HG02981 (cell line): ENCODE results near the gene PLCH1.

Experiments used
- ATAC-seq: cut with Tn5 transposase; IDR thresholded peaks from one replicate; pipeline ENCODE4 v1.9.1; 2021; ENCODE audit warnings: mild to moderate bottlenecking, moderate library complexity; ENCODE audit not compliant: unreplicated experiment

Gene PLCH1

DNA sequence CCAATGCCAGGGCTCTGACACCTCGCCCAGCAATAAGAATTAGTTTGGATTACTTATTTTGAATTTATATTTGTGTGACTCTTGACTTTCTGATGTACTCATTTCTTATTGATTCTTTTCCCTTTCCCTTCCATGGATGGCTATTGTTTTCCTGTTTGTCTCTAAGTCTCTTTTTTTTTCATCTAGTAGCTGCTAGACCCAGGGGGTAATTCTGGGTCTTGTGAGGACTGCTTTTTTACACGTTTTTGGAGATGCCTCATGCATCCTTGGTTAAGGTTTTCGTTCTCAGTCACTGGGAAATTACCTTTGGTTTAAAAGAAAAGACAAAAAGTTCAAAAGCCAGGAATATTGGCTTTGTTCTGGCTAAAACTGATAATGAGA, 381.2 kb downstream of the PLCH1 start:
- no peak for ATAC-seq

GRCh38 chr3:155362808-155363689, 381.8 kb downstream of the PLCH1 start:
- ATAC-seq: no peak

DNA sequence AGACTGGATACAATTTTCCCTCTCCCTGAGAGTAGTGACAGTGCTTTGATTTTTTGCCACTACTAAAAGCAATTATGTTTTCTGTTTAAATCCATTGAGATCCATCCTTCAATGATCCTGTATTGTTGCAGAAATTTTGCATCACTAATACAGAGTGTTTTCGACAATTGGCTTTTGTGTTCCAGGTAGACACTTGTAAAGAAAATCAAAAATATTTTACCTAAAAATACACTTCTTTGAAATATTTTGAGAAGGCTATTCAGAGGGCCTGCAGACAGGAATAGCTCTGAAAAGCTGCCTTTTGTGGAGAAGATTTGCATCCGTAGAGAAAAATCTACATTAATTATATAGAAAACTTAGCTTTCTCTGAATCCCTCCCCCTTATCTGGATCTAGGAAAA, 384.6 kb downstream of the PLCH1 start:
- no peak for ATAC-seq

GRCh38 chr3:155356594-155357370, 388.1 kb downstream of the PLCH1 start:
- no peak for ATAC-seq

GRCh38 chr3:155354658-155355057, 390.2 kb downstream of the PLCH1 start:
- ATAC-seq: no peak

- no peak for ATAC-seq
These were observed 391.9 kb downstream of the PLCH1 start for GRCh38 chr3:155352900-155353490.

DNA sequence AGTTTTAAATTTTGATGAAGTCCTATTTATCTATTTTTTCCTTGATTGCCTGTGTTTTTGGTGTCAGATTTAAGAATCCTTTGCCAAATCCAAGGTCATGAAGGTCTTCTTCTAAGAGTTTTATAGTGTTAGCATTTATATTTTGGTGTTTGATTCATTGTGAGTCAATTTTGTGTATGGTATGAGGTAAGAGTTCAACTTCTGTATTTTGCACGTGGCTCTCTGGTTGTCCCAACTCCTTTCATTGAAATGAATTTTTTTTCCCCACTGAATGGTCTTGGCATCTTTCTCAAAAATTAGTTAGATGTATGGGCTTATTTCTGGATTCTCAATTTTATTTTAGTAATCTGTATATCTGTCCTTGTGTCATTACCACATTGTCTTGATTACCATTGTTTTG, 394.3 kb downstream of the PLCH1 start:
- no peak for ATAC-seq

DNA sequence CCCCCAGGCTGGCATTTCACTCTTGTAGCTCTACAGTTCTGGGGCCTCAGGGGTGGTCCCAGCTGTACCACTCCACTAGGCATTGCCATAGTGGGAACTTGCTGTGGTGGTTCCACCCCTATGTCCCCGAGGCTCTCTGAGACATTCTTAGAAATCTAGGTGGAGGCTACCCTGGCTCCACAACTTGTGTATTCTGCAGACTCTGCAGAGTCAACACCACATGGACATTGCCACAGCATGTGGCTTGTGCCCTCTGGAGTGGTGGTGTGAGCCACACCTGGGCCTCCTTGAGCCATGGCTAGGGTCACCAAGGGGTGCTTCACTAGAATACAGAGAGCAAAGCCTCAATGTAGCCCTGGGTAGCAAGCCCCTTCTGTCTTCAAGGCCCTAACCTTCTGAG, 397.0 kb downstream of the PLCH1 start:
- no peak for ATAC-seq

DNA sequence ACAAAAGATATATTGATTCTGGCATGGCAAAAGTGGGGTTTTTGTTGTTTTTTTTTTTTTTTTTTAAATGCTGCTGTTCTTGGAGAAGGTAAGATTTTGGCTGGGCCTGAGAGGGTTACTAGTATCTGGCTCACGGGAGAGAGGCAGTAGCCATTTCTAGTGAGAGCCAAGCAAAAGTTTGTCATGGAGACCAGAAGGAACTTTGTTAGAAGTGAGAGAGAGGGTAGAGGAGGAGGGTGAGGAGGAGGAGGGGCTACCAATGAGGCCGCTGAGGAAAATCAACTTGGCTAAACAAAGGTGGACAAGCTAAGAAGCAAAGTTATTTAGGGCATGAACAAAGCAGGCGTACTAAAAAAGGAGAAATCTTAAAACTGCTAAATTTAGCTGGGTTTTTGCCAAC, 402.5 kb downstream of the PLCH1 start:
- ATAC-seq: no peak

- no peak for ATAC-seq
These were observed 405.8 kb downstream of the PLCH1 start for GRCh38 chr3:155339052-155339451.

- peak; percentile 44 for ATAC-seq
These were observed 409.0 kb downstream of the PLCH1 start for GRCh38 chr3:155335724-155336354.

- ATAC-seq: peak; percentile 93
These were observed 409.8 kb downstream of the PLCH1 start for GRCh38 chr3:155334914-155335723.

DNA sequence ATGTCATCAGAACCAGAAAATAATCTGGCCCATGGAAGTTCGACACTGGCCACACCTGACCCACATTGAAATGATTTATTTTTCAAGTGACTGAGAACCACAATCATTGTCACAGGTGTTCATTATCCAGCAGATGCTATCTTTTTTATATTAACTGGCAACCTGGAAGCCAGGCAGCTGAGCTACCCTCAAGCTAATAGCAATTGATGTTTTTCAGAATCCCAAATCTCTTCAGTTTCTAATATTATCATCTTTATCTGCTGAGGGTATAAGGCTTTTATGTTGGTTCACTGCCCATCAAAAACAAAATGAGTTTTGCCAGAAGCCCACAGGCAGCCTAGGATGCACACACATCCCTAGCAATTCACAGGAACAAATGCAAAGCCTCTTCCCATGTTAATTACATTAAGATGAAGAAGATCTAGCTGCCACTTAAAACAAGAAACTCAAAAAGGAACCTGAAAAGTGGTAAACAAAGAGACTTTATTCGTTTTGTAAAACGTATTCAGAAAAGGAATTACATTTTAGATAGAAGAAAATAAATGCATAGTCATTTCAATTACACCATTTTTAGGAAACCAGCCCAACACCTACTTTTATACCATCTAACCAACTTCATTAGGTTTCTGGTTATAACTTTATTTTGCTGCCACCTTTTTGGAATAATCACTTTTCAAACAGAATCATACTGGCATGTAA, 410.5 kb downstream of the PLCH1 start:
- no peak for ATAC-seq

DNA sequence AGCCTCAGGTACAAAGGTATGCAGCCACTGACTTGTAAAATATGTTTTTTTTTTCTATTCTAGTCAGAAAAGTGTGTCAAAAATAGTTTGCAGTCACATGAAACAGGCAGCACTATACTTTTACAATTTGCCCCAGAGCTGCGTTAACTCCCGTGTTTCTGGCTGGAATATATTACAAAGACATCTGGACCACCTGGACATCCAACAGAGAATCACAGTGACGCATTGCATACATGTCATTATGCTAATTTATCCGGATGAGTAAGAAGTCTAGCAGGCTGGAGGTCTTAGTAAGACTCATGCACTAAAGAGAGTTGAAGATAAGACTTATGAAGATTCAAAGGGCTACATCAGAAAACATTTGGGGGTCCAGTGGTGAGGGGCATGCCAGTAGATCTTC, 412.2 kb downstream of the PLCH1 start:
- no peak for ATAC-seq

- ATAC-seq: no peak
These were observed 413.8 kb downstream of the PLCH1 start for GRCh38 chr3:155331078-155331477.

DNA sequence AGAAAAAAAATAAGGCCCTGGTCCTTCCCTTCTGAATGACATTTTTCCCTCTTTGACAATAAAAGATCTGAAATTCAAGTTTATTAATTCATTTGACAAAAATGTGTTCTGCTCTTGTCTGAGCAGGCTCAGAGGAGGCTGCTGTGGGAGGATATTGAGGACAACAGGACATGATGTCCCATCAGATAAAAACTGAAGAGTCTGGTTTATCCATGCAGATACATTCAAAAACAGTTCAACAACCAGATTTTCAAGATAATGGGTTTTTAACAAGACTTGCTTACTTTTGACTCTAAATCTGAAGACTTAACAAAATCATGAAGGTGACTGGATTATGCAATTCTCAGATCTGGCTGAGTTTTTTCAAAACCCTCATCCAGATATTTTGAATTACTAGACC, 414.5 kb downstream of the PLCH1 start:
- no peak for ATAC-seq

DNA sequence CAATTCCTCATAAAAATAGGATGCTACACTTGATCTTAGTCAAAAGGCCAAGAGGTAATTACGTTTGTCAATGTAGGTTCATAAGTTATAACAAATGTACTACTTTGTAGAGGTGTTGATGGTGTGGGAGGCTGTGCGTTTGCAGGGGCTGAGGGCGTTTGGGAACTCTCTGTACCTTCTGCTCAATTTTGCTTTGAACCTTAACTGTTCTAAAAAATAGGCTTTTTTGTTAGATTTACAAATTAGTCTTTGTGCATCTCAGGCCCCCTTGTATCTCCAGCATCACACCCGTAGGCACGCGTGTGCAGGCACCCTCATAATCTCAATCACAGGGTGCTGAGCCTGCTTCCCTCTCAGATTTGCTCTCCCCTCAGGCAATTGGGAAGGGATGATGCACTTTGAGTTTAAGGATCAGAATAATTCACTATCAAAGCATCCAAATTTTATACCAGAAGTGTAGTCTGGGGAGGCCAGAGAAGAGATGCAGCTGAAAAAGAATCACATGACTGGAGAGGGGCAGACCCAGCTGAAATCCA, 415.3 kb downstream of the PLCH1 start:
- no peak for ATAC-seq

GRCh38 chr3:155327871-155328270, 417.0 kb downstream of the PLCH1 start:
- ATAC-seq: no peak

DNA sequence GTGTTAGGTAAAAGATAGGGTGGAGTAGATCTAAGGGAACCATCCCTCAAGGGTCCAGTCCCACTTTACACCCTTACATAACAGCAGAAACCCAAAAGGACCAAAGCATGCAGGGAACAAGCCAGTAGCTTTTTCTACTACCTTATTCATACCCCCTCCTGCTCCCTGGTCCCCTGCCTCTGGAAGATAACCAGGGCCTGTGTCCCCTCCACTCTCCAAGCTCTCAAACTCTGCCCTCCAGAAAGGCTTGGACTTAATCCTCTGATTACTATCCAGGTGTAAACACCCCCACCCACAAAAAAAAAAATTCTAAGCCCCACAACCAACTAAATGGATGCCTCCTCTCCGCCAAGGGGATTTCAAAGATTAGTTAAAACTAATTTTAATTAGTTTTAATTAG, 417.4 kb downstream of the PLCH1 start:
- ATAC-seq: no peak

DNA sequence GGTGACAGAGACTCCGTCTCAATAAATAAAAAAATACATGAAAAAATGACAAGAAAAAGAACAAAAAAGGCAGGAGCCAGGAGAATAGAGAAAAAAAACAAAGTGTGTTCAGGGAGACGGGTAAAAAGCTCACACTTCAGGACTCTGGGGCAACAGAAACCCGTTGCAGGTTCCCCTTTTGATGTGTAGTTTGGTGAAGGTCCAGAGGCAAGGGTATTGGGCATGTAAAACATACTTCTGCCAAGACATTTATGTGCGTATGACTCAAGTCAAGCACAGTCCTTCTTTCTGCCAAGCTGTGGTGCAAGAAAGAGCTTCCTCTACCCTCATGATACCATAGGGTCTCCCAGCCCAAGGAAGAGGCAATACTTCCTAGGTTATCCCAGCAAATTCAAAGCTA, 418.0 kb downstream of the PLCH1 start:
- ATAC-seq: no peak
